Esophagus squamous epithelium (tissue), 4 donors: ENCODE data around the gene UNC93B1.

ENCODE experiments used
- CTCF ChIP-seq, 6 experiments: fragments of 450-650 bp in 4 of 6; fragments of 200-600 bp in 2 of 6; sonication (generic) in 2 of 6; IDR thresholded peaks; one replicate each; pipeline ENCODE4 v1.5.1; 2016 to 2019; ENCODE audit warnings: antibody characterized with exemption in 6 of 6, mild to moderate bottlenecking in 4 of 6, moderate library complexity in 4 of 6
- POLR2A ChIP-seq, 4 donors: fragments of 450-650 bp; IDR thresholded peaks; one replicate each; pipeline ENCODE4 v1.6.1; 2017; ENCODE audit warnings: antibody characterized with exemption in 4 of 4, mild to moderate bottlenecking in 4 of 4, moderate library complexity in 3 of 4

- TF ChIP-seq CTCF (IDR thresholded peaks at IDR 0.05) (peak in 1 of 6 experiments; percentile 4), POLR2A (IDR thresholded peaks at IDR 0.05) (peak in 2 of 4 donors; percentile 26 to 65)
These were observed 26.6 kb upstream of the UNC93B1 start, which contains the start of gene NDUFS8 for GRCh38 chr11:68030318-68031143.
